Right renal cortex interstitium (tissue), 3 donors: ENCODE data around the gene ARMC10. TPM values are rescaled to one million over a fixed set of nuclear protein-coding genes. Genes with fewer than 3 reads are reported as not detected.
"Not testable (repeated sequence)": the region's sequence is repeated elsewhere in the genome, so short reads cannot be mapped to it uniquely, and the experiment has no call there.

Source experiments
- DNase-seq, 3 donors: peaks; one replicate each; pipeline ENCODE4 v3.0.0-alpha.2; 2013; ENCODE audit warnings: low read depth in 3 of 3, low spot score in 2 of 3
- polyA plus RNA-seq, 3 donors: library from polyadenylated mRNA; unstranded; fragments of 120-200 nt; gene quantifications; one replicate each; pipeline ENCODE4 v1.2.1, GENCODE V29; 2013; ENCODE audit not compliant: insufficient read length in 3 of 3

The ARMC10 gene
- polyA plus RNA-seq, 3 donors = 57.8 to 73.0 (median 65.5) TPM

DNA sequence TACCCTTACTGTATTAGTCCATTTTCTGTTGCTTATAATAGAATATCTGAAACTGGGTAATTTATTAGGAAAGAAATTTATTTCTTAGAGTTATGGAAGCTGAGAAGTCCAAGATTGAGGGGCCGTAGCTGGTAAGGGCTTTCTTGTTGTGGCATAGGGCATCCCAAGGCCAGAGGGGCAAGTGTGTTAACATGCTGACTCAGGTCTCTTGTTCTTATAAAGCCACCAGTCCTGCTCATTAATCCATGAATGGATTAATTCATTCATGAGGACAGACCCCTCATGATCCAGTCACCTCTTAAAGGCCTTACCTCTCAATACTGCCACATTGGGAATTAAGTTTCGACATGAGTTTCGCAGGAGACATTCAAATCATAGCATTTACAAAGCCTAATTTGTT lies 2.4 kb downstream of the ARMC10 start:
- DNase-seq = no peak

DNA sequence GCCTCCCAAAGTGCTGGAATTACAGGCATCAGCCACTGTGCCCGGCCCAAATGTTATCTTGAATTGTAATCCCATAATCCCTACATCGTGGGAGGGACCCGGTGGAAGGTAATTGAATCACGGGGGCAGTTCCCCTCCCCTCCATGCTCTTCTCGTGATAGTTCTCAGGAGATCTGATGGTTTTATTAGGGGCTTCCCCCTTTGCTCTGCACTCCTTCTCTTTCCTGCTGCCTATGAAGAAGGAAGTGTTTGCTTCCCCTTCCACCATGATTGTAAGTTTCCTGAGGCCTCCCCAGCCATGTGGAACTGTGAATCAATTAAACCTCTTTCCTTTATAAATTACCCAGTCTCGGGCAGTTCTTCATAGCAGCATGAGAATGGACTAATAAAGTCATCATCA lies 3.3 kb downstream of the ARMC10 start:
- not testable (repeated sequence) for DNase-seq

DNA sequence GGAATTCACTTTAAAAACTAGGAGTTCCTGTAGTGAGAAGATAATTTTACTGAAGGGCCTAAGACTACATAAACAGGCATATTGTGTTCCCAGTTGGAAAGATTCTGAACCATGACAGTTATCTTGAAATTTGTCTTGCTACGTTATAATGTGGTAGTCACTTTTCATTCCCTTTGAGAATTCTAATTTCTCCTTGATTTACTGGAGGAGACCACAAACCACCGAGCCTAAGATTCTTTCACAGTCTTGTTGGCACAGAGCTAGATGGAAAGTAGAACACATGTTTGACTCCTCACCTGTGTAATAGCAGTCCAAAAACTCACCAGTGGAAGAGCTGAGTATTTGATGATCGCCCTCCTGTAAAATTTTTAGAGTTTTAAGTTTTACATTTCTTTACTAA lies 4.9 kb downstream of the ARMC10 start:
- DNase-seq = no peak

DNA sequence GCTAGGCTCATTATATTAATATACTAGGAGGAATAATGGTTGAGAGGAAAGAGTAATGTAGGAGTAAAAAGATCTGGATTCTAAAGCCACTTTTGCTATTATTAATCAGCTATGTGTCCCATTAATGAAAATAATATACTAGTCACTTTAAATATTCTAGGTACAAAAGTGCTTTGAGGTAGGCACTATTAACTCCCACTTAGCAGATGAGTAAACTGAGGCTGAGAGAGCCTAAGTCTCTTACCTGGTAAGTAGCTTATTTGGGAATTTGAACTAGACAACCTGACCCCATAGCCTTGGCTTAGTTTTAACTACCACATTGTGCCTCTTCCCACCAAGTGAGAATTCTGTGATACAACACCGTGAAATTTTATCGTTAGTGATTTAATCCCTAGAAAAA lies 6.0 kb downstream of the ARMC10 start:
- no peak for DNase-seq

DNA sequence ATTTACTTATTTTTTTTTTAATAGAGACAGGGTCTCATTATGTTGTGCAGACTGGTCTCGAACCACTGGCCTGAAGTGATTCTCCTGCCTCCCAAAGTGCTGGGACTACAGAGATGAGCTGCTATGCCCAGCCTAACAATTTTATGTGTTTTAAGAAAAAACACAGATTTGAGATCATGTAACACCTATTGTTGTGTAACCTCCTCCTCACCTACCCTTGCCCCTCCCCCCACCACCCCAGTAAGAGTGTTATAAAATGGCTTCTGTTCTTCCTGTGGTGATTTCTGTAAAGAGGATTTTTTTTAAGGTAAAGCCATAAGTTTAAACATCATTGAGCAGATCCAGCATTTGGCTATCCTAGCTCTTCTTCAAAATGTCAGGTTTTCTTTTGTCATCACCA lies 7.6 kb downstream of the ARMC10 start:
- no peak for DNase-seq

DNA sequence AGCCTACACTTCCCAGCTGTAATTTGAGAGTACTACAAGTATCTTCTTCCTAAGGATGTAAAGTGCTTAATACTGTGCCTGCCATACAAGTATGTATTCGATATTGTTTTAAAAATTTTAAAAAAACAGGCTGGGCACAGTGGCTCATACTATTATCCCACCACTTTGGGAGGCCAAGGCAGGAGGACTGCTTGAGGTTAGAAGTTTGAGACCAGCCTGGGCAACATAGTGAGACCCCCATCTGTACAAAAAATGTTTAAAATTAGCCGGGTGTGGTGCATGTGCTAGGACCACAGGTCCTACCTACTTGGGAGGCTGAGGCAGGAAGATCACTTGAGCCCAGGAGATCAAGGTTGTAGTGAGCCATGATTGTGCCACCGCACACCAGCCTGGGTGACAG lies 8.3 kb downstream of the ARMC10 start:
- no peak for DNase-seq

DNA sequence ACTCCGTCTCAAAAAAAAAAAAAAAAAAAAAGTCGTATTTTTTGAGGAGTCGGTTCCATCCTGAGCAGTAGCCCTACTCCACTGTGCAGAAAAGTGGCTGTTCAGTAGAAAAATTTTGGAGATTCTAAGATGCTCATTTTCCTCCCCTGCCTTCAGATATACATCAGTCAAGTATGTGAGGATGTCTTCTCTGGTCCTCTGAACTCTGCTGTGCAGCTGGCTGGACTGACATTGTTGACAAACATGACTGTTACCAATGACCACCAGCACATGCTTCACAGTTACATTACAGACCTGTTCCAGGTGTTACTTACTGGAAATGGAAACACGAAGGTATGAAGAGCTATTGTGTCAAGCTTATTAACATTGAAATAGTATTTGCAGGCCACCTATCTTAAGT lies 17.4 kb downstream of the ARMC10 start:
- DNase-seq = not testable (repeated sequence)

DNA sequence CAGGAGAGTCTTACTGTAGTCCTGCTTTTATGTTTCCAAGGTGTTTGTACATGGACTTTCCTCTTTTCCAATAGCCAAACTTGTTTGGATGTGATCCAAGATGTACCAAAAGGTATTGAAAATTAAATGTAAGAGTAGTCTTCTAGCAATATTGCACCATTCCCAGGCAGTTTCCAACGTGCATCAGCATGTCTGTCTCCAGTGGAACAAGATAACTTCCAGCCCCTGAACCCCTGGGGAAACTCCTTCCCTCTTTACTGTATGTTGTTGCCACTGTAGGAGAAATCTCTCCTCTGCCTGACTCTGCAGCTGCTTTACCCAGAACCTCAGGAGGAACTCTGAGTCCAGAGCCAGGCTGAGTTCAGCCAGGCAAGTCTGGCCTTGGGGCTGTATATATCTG lies 18.5 kb downstream of the ARMC10 start:
- DNase-seq = no peak

DNA sequence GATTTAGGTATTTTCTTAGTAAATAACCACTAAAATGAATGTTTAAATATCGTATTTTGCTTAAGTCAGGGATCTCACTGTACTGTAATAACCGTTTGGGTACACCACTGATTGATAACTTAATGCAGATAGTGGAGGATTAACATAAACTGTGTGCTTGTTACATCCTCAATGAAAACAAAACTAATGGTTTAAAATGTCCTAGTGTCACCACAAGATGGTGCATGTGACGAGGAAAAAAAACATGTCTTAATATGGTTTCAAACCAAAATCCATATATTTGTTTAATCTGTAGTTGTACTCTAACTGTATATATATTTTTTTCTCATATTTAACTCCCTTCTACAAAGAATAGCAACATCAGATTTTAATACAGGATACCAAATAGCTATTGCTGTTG lies 19.2 kb downstream of the ARMC10 start:
- no peak for DNase-seq

DNA sequence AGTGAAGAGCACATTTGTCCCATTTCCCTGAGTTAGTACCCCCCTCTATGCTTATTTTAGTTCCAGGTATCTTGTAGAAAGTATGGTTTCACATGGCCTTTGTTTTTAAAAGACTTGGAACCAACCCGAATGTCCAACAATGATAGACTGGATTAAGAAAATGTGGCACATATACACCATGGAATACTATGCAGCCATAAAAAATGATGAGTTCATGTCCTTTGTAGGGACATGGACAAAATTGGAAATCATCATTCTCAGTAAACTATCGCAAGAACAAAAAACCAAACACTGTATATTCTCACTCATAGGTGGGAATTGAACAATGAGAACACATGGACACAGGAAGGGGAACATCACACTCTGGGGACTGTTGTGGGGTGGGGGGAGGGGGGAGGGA lies 20.6 kb downstream of the ARMC10 start:
- DNase-seq = not testable (repeated sequence)

DNA sequence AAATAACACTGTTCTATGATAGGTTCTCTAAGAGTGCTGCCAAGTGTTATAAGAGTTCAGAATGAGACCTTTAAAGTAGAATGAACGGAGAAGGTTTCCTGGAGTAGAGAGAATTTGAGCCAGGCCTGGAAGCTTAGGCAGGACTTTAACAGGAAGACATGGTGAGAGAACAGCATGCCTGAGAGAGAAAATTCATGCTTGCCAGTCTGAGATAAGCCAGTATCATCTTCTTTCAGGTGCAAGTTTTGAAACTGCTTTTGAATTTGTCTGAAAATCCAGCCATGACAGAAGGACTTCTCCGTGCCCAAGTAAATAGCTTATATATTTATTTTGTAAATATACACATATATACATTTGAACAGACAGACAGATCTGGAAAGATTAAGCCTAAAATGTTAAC lies 22.1 kb downstream of the ARMC10 start:
- DNase-seq = no peak

DNA sequence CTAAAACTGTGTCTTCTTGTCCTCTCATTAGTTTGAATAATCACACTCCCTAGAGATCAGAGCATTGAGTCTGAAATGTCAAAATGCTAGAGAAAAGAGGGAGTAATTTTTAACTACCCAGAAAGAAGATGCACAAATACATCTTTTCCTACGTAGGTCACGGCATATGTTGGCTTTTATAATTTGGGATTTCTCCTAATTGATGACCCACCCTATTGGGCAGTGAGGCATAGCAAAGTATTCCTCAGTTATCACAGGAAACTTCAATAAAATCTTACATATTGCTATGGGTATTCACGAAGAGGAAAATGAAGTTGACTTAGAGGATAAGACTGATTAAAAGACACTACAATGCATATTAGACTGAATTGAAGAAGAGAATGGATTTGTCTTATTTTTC lies 25.4 kb downstream of the ARMC10 start:
- no peak for DNase-seq

DNA sequence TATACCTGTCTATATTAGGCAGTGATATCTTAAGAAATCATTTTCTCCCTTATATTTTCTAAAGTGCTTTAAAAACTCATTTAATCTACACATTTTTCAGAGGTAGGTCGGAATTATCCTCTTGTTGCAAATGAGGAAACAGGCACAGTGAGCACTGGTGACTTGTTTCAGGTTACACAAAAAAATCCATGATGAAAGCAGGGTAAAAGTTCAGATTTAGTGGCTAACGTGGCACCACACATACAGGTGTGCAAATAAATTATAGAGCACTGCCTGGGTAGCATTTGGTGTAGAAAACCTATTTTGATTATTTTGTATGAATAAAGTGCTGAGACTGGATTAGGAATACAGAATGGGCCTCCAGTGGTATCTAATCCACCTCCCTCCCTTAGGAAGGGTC lies 26.6 kb downstream of the ARMC10 start:
- DNase-seq = no peak

DNA sequence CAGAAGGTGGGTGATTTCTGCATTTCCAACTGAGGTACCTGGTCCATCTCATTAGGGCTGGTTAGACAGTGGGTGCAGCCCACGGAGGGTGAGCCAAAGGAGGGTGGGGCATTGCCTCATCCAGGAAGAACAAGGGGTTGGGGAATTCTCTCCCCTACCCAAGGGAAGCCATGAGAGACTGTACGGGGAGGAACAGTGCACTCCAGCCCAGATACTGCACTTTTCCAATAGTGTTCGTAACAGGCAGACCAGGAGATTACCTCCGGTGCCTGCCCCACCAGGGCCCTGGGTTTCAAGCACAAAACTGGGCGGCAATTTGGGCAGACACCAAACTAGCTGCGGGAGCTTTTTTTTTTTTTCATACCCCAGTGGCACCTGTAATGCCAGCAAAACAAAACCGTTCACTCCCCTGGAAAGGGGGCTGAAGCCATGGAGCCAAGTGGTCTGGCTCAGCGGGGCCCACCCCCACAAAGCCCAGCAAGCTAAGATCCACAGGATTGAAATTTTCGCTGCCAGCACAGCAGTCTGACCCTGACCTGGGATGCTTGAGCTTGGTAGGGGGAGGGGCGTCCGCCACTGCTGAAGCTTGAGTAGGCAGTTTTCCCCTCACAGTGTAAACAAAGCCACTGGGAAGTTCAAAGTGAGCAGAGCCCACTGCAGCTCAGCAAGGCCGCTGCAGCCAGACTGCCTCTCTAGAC lies 31.2 kb downstream of the ARMC10 start:
- peak in 2 of 3 donors; percentile 23 to 44 for DNase-seq

DNA sequence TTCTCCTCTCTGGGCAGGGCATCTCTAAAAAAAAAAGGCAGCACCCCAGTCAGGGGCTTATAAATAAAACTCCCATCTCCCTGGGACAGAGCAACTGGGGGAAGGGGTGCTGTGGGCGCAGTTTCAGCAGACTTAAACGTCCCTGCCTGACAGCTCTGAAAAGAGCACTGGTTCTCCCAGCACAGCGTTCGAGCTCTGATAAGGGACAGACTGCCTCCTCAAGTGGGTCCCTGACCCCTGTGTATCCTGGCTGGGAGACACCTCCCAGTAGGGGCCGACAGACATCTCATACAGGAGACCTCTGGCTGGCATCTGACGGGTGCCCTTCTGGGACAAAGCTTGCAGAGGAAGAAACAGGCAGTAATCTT lies 31.7 kb downstream of the ARMC10 start:
- DNase-seq = not testable (repeated sequence)

DNA sequence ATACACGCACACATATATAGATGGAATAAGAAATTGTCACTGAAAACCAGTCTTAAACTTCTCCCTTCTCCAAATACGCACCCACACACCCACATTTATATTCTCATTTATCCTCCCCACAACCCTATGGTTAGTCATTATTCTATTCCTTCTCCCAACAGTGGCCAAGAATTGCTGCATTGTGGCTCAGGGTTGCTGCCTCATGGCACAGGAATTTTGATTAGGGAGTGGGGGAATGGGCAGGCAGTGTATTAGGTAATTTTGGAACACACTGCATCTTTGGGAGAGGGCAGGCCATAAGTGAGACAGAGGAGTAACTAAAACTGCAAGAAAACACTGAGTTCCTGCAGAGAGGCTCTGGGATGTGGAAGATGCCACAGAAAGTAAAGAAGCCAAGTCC lies 38.2 kb downstream of the ARMC10 start:
- no peak for DNase-seq

DNA sequence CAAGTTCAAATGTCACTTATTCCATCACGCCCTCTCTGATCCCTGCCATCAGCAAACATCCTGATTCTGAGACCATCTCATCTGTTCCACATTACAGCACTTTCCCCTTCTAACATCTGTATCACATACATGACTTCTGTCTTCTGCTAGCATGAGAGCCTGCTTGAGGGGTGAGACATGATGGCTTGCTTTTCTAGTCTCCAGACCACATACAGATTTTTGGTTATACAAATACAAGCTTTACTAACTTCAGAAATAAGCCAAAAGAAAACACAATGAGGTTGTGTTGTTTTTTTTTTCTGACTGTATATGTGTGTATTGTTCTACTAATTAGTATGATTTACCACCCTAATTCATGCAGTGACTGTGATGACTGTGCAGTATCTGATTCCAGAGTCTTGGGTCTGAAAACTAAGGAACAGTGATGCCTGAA lies 39.7 kb downstream of the ARMC10 start:
- no peak for DNase-seq

DNA sequence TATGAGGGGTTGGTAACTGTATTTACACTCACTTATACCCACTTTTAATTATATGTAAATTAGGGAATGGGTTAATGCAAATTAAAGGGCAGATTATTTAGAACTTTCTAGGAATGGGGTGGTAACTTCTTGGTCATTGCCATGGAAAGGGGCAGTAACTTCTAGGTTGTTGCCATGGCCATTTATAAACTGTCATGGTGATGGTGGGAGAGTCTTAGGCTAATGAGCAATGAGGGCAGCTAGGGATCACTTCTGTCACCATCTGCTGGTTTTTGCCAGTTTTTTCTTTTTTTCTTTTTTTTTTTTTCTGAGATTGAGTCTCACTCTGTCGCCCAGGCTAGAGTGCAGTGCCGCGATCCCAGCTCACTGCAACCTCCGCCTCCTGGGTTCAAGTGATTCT lies 40.8 kb downstream of the ARMC10 start:
- DNase-seq = no peak

DNA sequence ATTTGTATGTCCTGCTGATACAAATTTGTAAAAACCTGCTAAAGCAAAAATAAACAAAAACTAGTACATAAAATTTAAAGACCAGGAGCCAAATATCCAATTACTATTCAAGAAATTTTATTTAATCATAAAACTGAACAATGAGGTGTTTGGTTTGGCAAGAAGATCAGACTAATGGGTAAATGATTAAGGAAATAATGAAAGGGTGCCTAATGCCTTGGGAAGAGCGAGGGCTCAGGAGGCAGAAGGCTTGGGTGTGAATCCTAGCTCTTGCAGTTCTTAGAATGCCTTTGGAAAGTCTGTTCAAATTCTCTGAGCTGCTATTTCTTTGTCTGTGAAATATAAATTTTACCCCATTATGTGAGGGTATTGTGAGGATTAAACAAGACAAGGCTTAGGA lies 41.6 kb downstream of the ARMC10 start:
- no peak for DNase-seq

DNA sequence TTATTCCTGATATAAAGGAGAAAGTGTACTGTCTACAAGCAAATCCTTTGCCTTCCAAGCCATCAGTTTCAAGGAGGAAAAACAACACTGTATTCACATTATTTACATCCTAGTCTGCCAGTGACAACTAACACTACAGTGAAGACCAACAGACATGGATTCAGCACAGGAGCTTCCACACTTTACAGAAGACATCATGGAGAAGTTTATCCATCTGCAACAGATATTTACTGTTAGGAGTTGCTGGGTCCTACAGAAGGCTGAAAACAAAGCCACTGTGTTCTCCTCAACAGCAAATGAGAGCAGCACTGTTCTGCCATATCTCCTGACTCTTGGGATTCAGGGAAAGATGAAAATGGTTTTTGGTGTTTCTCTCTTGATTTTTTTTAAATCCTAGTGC lies 42.1 kb downstream of the ARMC10 start:
- no peak for DNase-seq

DNA sequence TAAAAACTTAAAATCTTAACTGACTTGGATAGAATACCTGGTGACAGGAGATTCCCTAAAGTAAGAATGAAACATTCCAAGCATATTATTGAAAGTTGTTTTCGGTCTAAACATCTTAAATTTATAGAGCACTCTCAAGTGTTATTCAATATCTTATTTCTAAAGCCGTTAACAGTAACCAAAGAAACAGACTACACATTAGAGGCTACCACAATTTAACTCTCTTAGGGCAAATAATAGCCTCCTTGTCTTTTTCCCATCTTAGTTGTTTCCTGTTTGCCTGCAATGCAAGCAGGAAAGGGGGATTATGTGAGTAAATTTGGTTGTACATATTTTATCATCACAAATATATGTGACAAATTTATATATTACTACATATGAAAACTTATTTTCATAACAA lies 42.5 kb downstream of the ARMC10 start:
- no peak for DNase-seq

DNA sequence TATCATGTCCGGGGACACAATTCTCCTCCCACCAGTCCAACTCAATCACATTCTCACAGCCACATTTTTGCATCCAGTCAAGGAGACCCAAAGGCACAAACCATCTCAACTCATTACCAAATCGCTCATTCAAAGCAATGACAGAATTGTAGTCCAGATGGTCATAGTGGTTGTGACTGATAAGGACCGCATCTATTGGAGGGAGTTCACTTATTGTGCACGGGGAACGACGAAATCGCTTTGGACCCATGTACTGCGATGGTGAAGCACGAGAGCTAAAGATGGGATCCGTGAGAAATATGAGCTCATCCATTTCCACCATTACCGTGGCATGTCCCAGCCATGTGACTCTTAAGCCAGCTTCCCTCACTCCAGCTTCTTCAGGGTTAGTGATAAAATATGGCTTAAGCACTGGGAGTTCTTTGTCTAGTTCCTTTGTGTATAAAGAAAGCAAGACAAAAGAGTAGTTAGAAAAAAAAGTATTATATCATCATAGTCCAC lies 44.9 kb downstream of the ARMC10 start:
- DNase-seq = no peak

DNA sequence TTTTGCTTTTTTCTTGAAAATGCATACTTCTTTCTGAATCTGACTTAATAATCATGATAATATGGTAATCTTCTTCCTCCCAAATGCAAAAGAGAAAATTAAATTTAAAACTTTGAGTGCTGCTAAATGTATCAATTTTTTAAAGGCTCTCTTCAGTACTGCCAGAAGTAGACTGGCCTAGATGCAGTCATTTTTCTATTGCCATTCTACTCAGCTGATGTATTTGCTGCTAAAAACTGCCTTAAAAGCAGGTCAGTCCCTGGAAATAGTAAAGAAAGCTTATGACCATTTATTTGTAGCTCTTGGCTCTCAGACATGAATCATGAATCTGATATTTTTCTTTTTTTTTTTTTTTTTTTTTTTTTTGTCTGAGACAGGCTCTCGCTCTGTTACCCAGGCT lies 45.4 kb downstream of the ARMC10 start:
- DNase-seq = no peak
